GM12878 (cell line): ENCODE data around the gene RGS6. TPM values are rescaled to one million over a fixed set of nuclear protein-coding genes. Genes with fewer than 3 reads are reported as not detected.
A peak's percentile ranks its signal among the peaks of the same experiment; 100 is the strongest.

Experiments used
- BCL11A ChIP-seq: IDR thresholded peaks from 2 replicates; pipeline ENCODE4 v1.6.1; 2011; ENCODE audit warnings: low read depth, low read length
- BRCA1 ChIP-seq: IDR thresholded peaks from 2 replicates; pipeline ENCODE4 v1.6.1; 2011; ENCODE audit warnings: low read depth, low read length, improper control_type of control experiment
- HDAC2 ChIP-seq: fragments of 200-600 bp; sonication (generic); IDR thresholded peaks from 2 replicates; pipeline ENCODE4 v1.6.1; 2017
- MTA3 ChIP-seq: IDR thresholded peaks from 2 replicates; pipeline ENCODE4 v1.6.1; 2012; ENCODE audit warnings: low read length, inconsistent platforms, borderline replicate concordance
- PAX8 ChIP-seq: fragments of 450-650 bp; IDR thresholded peaks from 2 replicates; pipeline ENCODE4 v1.6.1; 2017; ENCODE audit warnings: mild to moderate bottlenecking, moderate library complexity
- RB1 ChIP-seq: fragments of 450-650 bp; formaldehyde crosslinking; IDR thresholded peaks from 2 replicates; pipeline ENCODE4 v1.6.1; 2017; ENCODE audit warnings: mild to moderate bottlenecking, borderline replicate concordance
- RCOR1 ChIP-seq: conservative IDR thresholded peaks from 2 replicates; pipeline ENCODE4 v1.6.1; 2012; ENCODE audit warnings: low read depth, low read length, improper control_type of control experiment
- RUNX3 ChIP-seq: IDR thresholded peaks from 2 replicates; pipeline ENCODE4 v1.6.1; 2012; ENCODE audit warnings: low read length, inconsistent platforms
- STAT3 ChIP-seq: IDR thresholded peaks from 2 replicates; pipeline ENCODE4 v1.6.1; 2011; ENCODE audit warnings: low read depth, low read length, improper control_type of control experiment
- TARDBP ChIP-seq: IDR thresholded peaks from 2 replicates; pipeline ENCODE4 v1.6.1; 2016; ENCODE audit warnings: borderline replicate concordance
- WRNIP1 ChIP-seq: IDR thresholded peaks from 2 replicates; pipeline ENCODE4 v1.6.1; 2011; ENCODE audit warnings: low read depth, low read length, improper control_type of control experiment, borderline replicate concordance
- YY1 ChIP-seq: IDR thresholded peaks from 2 replicates; pipeline ENCODE4 v1.6.1; 2011; ENCODE audit warnings: low read depth, mild to moderate bottlenecking, low read length
- ZBTB4 ChIP-seq: fragments of 450-650 bp; formaldehyde crosslinking; IDR thresholded peaks from 2 replicates; pipeline ENCODE4 v1.4.0; 2022; ENCODE audit warnings: mild to moderate bottlenecking, moderate library complexity
- polyA plus RNA-seq, 11 experiments: library from polyadenylated mRNA; depleted of rRNA in 4 of 11; unstranded in 6 of 11; stranded (reverse) in 5 of 11; fragments of >200 nt; fragmentation: Nextera tagmentation in 4 of 11; fragmentation: Illumina TruSeq in 1 of 11; extraction: Ambion mirVana in 4 of 11; extraction: Trizol in 1 of 11; gene quantifications; 1 replicate in 1 of 11; 2 replicates in 10 of 11; pipeline versions ENCODE4 v1.2.1 to v1.2.3, GENCODE V29; 2011 to 2016; ENCODE audit warnings: inconsistent platforms in 2 of 11, missing spikeins in 2 of 11, low read depth in 1 of 11
- total RNA-seq, 4 experiments: library from RNA; depleted of rRNA in 3 of 4; stranded (reverse); fragments of >200 nt in 3 of 4; fragmentation: Illumina TruSeq in 1 of 4; extraction: Trizol in 1 of 4; gene quantifications; 2 replicates each; pipeline versions ENCODE4 v1.2.1 to v1.2.3, GENCODE V29; 2013 to 2021
- TF ChIP-seq, protein P1 (sequence below): IDR thresholded peaks from 2 replicates; pipeline ENCODE4 v1.6.1; 2012; ENCODE audit warnings: improper control_type of control experiment, low read depth, low read length; ENCODE audit not compliant: insufficient replicate concordance
- TF ChIP-seq, protein P2 (sequence below): fragments of 450-650 bp; formaldehyde crosslinking; IDR thresholded peaks from 2 replicates; pipeline ENCODE4 v1.5.0; 2022; ENCODE audit warnings: mild to moderate bottlenecking, missing genetic modification characterization
- TF ChIP-seq, protein P3 (sequence below), 3 experiments: IDR thresholded peaks in 2 of 3; conservative IDR thresholded peaks in 1 of 3; 2 replicates each; pipeline ENCODE4 v1.5.1; 2011; ENCODE audit warnings: low read depth in 3 of 3, low read length in 3 of 3, mild to moderate bottlenecking in 3 of 3, control low read depth in 2 of 3, moderate library complexity in 2 of 3, inconsistent platforms in 1 of 3, mixed read lengths in 1 of 3; ENCODE audit not compliant: control insufficient read depth in 2 of 3, insufficient read depth in 1 of 3; ENCODE audit errors: extremely low read depth in 1 of 3

The RGS6 gene
- total and polyA plus RNA-seq, 10 of the 15 experiments (the other 5 are each of a cell fraction or from before 2014, with no cell fraction given): 3.9 to 18.1 (median 12.4) TPM

GRCh38 chr14:71967704-71968103 lies 35.5 kb downstream of the RGS6 start (continued):
- TF ChIP-seq, protein P1, sequence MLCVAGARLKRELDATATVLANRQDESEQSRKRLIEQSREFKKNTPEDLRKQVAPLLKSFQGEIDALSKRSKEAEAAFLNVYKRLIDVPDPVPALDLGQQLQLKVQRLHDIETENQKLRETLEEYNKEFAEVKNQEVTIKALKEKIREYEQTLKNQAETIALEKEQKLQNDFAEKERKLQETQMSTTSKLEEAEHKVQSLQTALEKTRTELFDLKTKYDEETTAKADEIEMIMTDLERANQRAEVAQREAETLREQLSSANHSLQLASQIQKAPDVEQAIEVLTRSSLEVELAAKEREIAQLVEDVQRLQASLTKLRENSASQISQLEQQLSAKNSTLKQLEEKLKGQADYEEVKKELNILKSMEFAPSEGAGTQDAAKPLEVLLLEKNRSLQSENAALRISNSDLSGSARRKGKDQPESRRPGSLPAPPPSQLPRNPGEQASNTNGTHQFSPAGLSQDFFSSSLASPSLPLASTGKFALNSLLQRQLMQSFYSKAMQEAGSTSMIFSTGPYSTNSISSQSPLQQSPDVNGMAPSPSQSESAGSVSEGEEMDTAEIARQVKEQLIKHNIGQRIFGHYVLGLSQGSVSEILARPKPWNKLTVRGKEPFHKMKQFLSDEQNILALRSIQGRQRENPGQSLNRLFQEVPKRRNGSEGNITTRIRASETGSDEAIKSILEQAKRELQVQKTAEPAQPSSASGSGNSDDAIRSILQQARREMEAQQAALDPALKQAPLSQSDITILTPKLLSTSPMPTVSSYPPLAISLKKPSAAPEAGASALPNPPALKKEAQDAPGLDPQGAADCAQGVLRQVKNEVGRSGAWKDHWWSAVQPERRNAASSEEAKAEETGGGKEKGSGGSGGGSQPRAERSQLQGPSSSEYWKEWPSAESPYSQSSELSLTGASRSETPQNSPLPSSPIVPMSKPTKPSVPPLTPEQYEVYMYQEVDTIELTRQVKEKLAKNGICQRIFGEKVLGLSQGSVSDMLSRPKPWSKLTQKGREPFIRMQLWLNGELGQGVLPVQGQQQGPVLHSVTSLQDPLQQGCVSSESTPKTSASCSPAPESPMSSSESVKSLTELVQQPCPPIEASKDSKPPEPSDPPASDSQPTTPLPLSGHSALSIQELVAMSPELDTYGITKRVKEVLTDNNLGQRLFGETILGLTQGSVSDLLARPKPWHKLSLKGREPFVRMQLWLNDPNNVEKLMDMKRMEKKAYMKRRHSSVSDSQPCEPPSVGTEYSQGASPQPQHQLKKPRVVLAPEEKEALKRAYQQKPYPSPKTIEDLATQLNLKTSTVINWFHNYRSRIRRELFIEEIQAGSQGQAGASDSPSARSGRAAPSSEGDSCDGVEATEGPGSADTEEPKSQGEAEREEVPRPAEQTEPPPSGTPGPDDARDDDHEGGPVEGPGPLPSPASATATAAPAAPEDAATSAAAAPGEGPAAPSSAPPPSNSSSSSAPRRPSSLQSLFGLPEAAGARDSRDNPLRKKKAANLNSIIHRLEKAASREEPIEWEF: no peak
- TF ChIP-seq, protein P2, sequence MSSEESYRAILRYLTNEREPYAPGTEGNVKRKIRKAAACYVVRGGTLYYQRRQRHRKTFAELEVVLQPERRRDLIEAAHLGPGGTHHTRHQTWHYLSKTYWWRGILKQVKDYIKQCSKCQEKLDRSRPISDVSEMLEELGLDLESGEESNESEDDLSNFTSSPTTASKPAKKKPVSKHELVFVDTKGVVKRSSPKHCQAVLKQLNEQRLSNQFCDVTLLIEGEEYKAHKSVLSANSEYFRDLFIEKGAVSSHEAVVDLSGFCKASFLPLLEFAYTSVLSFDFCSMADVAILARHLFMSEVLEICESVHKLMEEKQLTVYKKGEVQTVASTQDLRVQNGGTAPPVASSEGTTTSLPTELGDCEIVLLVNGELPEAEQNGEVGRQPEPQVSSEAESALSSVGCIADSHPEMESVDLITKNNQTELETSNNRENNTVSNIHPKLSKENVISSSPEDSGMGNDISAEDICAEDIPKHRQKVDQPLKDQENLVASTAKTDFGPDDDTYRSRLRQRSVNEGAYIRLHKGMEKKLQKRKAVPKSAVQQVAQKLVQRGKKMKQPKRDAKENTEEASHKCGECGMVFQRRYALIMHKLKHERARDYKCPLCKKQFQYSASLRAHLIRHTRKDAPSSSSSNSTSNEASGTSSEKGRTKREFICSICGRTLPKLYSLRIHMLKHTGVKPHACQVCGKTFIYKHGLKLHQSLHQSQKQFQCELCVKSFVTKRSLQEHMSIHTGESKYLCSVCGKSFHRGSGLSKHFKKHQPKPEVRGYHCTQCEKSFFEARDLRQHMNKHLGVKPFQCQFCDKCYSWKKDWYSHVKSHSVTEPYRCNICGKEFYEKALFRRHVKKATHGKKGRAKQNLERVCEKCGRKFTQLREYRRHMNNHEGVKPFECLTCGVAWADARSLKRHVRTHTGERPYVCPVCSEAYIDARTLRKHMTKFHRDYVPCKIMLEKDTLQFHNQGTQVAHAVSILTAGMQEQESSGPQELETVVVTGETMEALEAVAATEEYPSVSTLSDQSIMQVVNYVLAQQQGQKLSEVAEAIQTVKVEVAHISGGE (CRISPR knock-in tag): no peak
- TF ChIP-seq, protein P3, sequence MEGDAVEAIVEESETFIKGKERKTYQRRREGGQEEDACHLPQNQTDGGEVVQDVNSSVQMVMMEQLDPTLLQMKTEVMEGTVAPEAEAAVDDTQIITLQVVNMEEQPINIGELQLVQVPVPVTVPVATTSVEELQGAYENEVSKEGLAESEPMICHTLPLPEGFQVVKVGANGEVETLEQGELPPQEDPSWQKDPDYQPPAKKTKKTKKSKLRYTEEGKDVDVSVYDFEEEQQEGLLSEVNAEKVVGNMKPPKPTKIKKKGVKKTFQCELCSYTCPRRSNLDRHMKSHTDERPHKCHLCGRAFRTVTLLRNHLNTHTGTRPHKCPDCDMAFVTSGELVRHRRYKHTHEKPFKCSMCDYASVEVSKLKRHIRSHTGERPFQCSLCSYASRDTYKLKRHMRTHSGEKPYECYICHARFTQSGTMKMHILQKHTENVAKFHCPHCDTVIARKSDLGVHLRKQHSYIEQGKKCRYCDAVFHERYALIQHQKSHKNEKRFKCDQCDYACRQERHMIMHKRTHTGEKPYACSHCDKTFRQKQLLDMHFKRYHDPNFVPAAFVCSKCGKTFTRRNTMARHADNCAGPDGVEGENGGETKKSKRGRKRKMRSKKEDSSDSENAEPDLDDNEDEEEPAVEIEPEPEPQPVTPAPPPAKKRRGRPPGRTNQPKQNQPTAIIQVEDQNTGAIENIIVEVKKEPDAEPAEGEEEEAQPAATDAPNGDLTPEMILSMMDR (IDR thresholded peaks at IDR 0.05 in 2 of 3, conservative IDR thresholded peaks at IDR 0.05 in 1 of 3; ENCODE audit: control insufficient read depth in 2 of 3, extremely low read depth in 1 of 3, insufficient read depth in 1 of 3, low read depth in 3 of 3, low read length in 3 of 3): no peak
- no peak for TF ChIP-seq BRCA1
- no peak for TF ChIP-seq WRNIP1
- TF ChIP-seq STAT3: no peak
- TF ChIP-seq RUNX3: peak; percentile 78
- no peak for TF ChIP-seq TARDBP
- TF ChIP-seq RCOR1: no peak
- no peak for TF ChIP-seq ZBTB4 (CRISPR knock-in tag)
- TF ChIP-seq HDAC2: no peak
- TF ChIP-seq BCL11A: 0 out of 2 replicates have a peak, but pooled peaks have one; percentile 58
- TF ChIP-seq YY1: no peak
- TF ChIP-seq RB1: no peak
- TF ChIP-seq MTA3: no peak
- TF ChIP-seq PAX8: no peak
